SK-N-SH treated with all-trans-retinoic acid at 6 μM for 48 hours (cell line): ENCODE data around the gene BST1.

Experiments used
- PATZ1 ChIP-seq: fragments of 250-450 bp; sonication (Bioruptor Pico); IDR thresholded peaks from 2 replicates; pipeline ENCODE4 v1.8.0; 2020; ENCODE audit warnings: mild to moderate bottlenecking, moderate library complexity, borderline replicate concordance
- RARB ChIP-seq: fragments of 250-450 bp; sonication (Bioruptor Pico); IDR thresholded peaks from 2 replicates; pipeline ENCODE4 v1.8.0; 2021; ENCODE audit warnings: mild to moderate bottlenecking, moderate library complexity
- ZFP30 ChIP-seq: fragments of 450-650 bp; formaldehyde crosslinking; IDR thresholded peaks from 2 replicates; pipeline ENCODE4 v1.5.0; 2022; ENCODE audit warnings: mild to moderate bottlenecking, moderate library complexity
- ZNF8 ChIP-seq: fragments of 450-650 bp; formaldehyde crosslinking; IDR thresholded peaks from 2 replicates; pipeline ENCODE4 v1.5.0; 2020; ENCODE audit warnings: mild to moderate bottlenecking, moderate library complexity

- no peak for TF ChIP-seq RARB (CRISPR knock-in tag)
- no peak for TF ChIP-seq ZFP30 (CRISPR knock-in tag)
- TF ChIP-seq PATZ1 (CRISPR knock-in tag), result no peak
- no peak for TF ChIP-seq ZNF8 (CRISPR knock-in tag)
Measured at GRCh38 chr4:15742637-15743036, 39.8 kb downstream of the BST1 start.
